Cardiac fibroblast (primary cell): ENCODE data around the gene PCARE.

Source experiments
- DNase-seq, 2 donors: peaks; one replicate each; pipeline versions ENCODE4 v3.0.0 to v3.0.0-alpha.2; 2010; ENCODE audit warnings: low read depth in 2 of 2
- H3K4me3 ChIP-seq, 2 donors: replicated peaks in 1 of 2; 1 replicate in 1 of 2; 2 replicates in 1 of 2; pipeline ENCODE4 v1.5.1; 2011; ENCODE audit warnings: low read depth in 2 of 2, low read length in 2 of 2, mild to moderate bottlenecking in 2 of 2, moderate library complexity in 1 of 2
- TF ChIP-seq, protein P1 (sequence below): IDR thresholded peaks from one replicate; pipeline ENCODE4 v1.5.1; 2011; ENCODE audit warnings: low read depth, mild to moderate bottlenecking, low read length, inconsistent platforms

The PCARE gene

DNA sequence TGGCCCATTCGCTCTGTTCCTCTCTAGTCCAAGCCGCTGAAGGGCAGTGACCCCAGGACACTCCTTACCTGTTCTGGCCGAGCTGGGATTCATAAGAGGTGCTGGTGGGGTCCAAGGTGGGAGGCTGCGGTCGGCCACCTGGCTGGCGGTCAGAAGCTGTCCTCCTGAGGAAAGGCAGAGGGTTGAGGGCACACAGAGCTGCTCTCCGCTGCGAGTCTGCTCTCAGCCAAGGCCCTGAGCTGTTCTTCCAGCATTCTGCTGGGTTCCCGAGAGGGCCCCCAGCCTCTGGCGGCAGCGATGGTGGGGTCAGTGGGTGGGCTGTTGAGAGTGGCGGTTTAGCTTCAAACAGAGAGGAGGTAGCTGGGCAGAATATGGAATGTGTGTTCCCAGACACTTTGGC is 3.8 kb downstream of the PCARE start:
- no peak for DNase-seq
- H3K4me3 ChIP-seq = no peak overlapping the region
- TF ChIP-seq, protein P1, sequence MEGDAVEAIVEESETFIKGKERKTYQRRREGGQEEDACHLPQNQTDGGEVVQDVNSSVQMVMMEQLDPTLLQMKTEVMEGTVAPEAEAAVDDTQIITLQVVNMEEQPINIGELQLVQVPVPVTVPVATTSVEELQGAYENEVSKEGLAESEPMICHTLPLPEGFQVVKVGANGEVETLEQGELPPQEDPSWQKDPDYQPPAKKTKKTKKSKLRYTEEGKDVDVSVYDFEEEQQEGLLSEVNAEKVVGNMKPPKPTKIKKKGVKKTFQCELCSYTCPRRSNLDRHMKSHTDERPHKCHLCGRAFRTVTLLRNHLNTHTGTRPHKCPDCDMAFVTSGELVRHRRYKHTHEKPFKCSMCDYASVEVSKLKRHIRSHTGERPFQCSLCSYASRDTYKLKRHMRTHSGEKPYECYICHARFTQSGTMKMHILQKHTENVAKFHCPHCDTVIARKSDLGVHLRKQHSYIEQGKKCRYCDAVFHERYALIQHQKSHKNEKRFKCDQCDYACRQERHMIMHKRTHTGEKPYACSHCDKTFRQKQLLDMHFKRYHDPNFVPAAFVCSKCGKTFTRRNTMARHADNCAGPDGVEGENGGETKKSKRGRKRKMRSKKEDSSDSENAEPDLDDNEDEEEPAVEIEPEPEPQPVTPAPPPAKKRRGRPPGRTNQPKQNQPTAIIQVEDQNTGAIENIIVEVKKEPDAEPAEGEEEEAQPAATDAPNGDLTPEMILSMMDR = no peak

GRCh38 chr2:29068513-29068912 is 5.8 kb downstream of the PCARE start:
- DNase-seq = no peak

DNA sequence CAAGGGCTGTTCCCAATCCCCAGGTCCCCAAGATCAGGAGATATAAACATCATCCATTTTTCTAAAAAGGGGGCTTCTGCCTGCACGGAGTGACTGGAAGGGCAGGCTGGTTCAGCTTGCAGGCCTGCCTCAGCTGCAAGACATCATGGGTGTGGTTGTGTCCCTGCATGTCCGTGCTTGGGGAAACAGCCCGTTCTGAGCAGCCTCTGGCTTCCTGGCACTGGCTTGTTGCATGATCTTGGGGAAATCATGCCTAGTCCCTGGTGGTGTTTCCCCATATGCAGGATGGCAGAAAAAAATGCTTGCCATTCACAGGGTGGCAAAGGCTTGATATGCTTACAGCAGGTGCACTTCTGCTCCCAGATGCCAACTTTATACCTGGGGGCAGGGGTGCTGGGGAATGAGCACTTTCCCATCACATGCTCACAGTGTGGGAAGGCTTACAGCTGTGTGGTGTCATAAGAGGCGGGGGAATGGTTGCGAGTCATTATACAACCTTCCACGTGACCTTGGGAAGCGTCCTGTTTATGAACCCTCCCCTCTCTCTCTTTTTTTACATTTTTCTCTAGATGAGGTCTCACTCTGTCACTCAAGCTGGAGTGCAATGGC is 7.2 kb downstream of the PCARE start:
- DNase-seq = no peak
- TF ChIP-seq, protein P1 = no peak
- no peak overlapping the region for H3K4me3 ChIP-seq

More at GRCh38 chr2:29068513-29068912, 5.8 kb downstream of the PCARE start:
- TF ChIP-seq, protein P1 = no peak
- no peak overlapping the region for H3K4me3 ChIP-seq

- peak; percentile 44 to 67 for DNase-seq
- TF ChIP-seq, protein P1 = no peak
- H3K4me3 ChIP-seq = no peak overlapping the region
These were observed 8.0 kb downstream of the PCARE start for GRCh38 chr2:29066271-29066860.

DNA sequence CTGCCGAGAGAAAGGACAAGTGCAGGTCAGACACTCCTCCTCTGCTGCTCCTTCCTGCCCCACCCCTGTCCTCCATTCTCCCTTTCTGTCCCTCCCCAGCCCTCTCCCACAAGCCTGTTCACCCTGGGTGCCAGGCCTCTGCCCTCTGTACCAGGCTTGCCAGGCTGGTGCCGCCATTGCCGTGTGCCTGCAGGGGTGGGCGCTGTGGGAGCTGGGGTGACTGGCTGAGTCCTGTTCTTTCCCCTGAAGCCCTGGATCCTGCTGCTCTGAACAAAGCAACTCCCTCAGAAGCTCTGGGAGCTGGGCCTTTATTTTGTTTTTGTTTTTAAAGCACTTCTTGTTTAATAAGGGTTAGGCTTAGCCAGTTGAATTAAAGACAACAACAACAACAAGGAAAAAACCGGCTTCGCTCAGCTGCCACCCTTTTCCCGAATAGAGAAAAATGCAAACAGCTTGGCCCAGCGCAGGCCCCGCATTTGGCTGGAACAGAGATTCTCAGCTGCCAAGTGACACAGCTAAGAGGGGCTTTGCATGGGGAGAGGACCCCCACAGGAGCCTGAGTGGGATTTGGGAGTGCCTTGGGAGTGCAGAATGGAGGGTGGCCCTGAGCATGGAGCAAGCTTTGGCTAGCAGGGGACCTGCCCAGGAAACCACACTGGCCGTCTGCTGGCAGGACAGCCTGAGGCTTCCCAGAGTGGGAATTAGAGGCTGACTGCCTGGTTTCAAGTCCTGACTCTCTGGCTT is 9.1 kb downstream of the PCARE start:
- TF ChIP-seq, protein P1 = no peak
- H3K4me3 ChIP-seq = no peak overlapping the region
- DNase-seq = no peak

DNA sequence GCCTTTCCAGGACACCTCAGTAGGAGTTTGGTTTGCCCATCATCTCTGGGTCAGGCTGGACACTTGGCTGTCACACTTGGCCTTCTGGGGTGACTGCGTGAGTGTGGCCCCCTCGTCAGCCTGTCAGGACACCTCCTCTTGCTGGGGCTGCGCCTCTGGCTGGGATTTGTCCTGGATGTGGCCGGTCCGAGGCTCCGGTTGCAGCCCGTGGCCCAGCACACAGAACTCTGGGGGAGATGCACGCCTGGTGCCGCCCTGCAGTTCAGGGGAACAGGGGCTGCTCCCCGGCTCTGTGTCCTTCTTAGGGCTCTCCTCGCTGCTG is 9.6 kb downstream of the PCARE start:
- DNase-seq = no peak
- H3K4me3 ChIP-seq = no peak overlapping the region
- TF ChIP-seq, protein P1 = no peak
